H1 (cell line): ENCODE data around the gene LAG3. TPM values are rescaled to one million over a fixed set of nuclear protein-coding genes. Genes with fewer than 3 reads are reported as not detected.

Experiments
- CTCF ChIA-PET: fragments of 300-600 bp; sonication (Branson Sonifier 250); formaldehyde crosslinking; loops from one replicate; lab custom pipeline; 2021; ENCODE audit not compliant: partially characterized antibody; lab: Charles Lee
- POLR2A ChIA-PET: fragments of 300-600 bp; sonication (Branson Sonifier 250); formaldehyde crosslinking; loops from one replicate; lab custom pipeline; 2021; ENCODE audit warnings: inconsistent platforms; ENCODE audit not compliant: partially characterized antibody; lab: Charles Lee
- DNase-seq, 2 experiments: peaks; one replicate each; pipeline versions ENCODE4 v3.0.0 to v3.0.0-alpha.2; 2010 to 2022; ENCODE audit warnings: low spot score in 2 of 2, low read depth in 1 of 2, mixed read lengths in 1 of 2
- FAIRE-seq: peaks from 2 replicates; lab custom pipeline; 2011; peaks lifted over from hg19 to GRCh38; lab: Jason Lieb, UNC
- H2AFZ ChIP-seq: 2 replicates; pipeline ENCODE4 v1.8.1; 2012; ENCODE audit warnings: low read length, inconsistent platforms
- H2AK5ac ChIP-seq: 2 replicates; pipeline ENCODE4 v1.6.1; 2013; ENCODE audit warnings: low read depth, low read length
- H2BK120ac ChIP-seq: replicated peaks from 2 replicates; pipeline ENCODE3; 2013; ENCODE audit warnings: low read depth, low read length, inconsistent platforms
- H2BK12ac ChIP-seq: 2 replicates; pipeline ENCODE4 v1.6.1; 2013; ENCODE audit warnings: low read depth, low read length
- H2BK15ac ChIP-seq: 2 replicates; pipeline ENCODE4 v1.6.1; 2013; ENCODE audit warnings: low read length
- H2BK20ac ChIP-seq: 2 replicates; pipeline ENCODE4 v1.6.1; 2013; ENCODE audit warnings: low read length
- H2BK5ac ChIP-seq: 2 replicates; pipeline ENCODE4 v1.6.1; 2013; ENCODE audit warnings: low read depth, low read length
- H3K14ac ChIP-seq: 2 replicates; pipeline ENCODE4 v1.6.1; 2013; ENCODE audit warnings: inconsistent platforms; ENCODE audit not compliant: insufficient read length
- H3K18ac ChIP-seq: 2 replicates; pipeline ENCODE4 v1.6.1; 2013; ENCODE audit warnings: low read length; ENCODE audit errors: extremely low read depth
- H3K23ac ChIP-seq: 2 replicates; pipeline ENCODE4 v1.6.1; 2013; ENCODE audit warnings: inconsistent platforms; ENCODE audit not compliant: insufficient read length
- H3K23me2 ChIP-seq: 2 replicates; pipeline ENCODE4 v1.6.1; 2013; ENCODE audit warnings: low read depth, low read length
- H3K27ac ChIP-seq: 2 replicates; pipeline ENCODE4 v1.6.1; 2011; ENCODE audit warnings: low read depth, low read length, inconsistent platforms
- H3K27me3 ChIP-seq, 4 experiments: replicated peaks in 1 of 4; 1 replicate in 1 of 4; 2 replicates in 3 of 4; pipeline versions ENCODE4 v1.6.1 to v1.8.1; 2011 to 2013; ENCODE audit warnings: low read length in 3 of 4, mild to moderate bottlenecking in 3 of 4, inconsistent platforms in 2 of 4, mixed read lengths in 2 of 4, moderate library complexity in 1 of 4; ENCODE audit not compliant: control insufficient read depth in 3 of 4, insufficient read depth in 3 of 4; ENCODE audit errors: extremely low read depth in 1 of 4
- H3K36me3 ChIP-seq, 4 experiments: 2 replicates each; pipeline versions ENCODE4 v1.6.1 to v1.8.1; 2011 to 2013; ENCODE audit warnings: mild to moderate bottlenecking in 4 of 4, low read length in 3 of 4, moderate library complexity in 2 of 4, control low read depth in 1 of 4, inconsistent platforms in 1 of 4; ENCODE audit not compliant: insufficient read depth in 4 of 4, control insufficient read depth in 2 of 4
- H3K4ac ChIP-seq: replicated peaks from 2 replicates; pipeline ENCODE3; 2013; ENCODE audit warnings: low read length, low read depth, mixed read lengths, inconsistent platforms; ENCODE audit not compliant: insufficient read length
- H3K4me1 ChIP-seq, 4 experiments: replicated peaks in 1 of 4; 1 replicate in 1 of 4; 2 replicates in 3 of 4; pipeline versions ENCODE4 v1.6.1 to v1.8.1; 2011 to 2013; ENCODE audit warnings: low read length in 3 of 4, inconsistent platforms in 2 of 4, mixed read lengths in 1 of 4; ENCODE audit not compliant: insufficient read depth in 4 of 4, control insufficient read depth in 3 of 4
- H3K4me2 ChIP-seq, 2 experiments: 2 replicates each; pipeline versions ENCODE4 v1.6.1 to v1.8.1; 2011 to 2013; ENCODE audit warnings: low read depth in 2 of 2, low read length in 2 of 2, control low read depth in 1 of 2, inconsistent platforms in 1 of 2, mild to moderate bottlenecking in 1 of 2; ENCODE audit not compliant: insufficient read depth in 1 of 2
- H3K4me3 ChIP-seq, 4 experiments: fragments of 200-600, 300-600 bp in 1 of 4; sonication (generic), shearing (Covaris generic), sonication (Bioruptor Twin) in 1 of 4; 2 replicates each; pipeline versions ENCODE4 v1.5.1 to v1.8.1; 2011 to 2016; ENCODE audit warnings: low read length in 4 of 4, low read depth in 3 of 4, control low read depth in 2 of 4, inconsistent platforms in 2 of 4, mild to moderate bottlenecking in 2 of 4, mixed read lengths in 1 of 4, moderate library complexity in 1 of 4; ENCODE audit not compliant: insufficient read depth in 2 of 4; ENCODE audit errors: extremely low read depth in 1 of 4
- H3K56ac ChIP-seq: replicated peaks from 2 replicates; pipeline ENCODE3; 2013; ENCODE audit warnings: low read depth, mild to moderate bottlenecking, mixed read lengths, low read length, inconsistent platforms; ENCODE audit not compliant: insufficient read length
- H3K79me1 ChIP-seq: 2 replicates; pipeline ENCODE4 v1.6.1; 2013; ENCODE audit warnings: low read depth, low read length, control low read depth
- H3K79me2 ChIP-seq, 2 experiments: 2 replicates each; pipeline versions ENCODE4 v1.6.1 to v1.8.1; 2012 to 2013; ENCODE audit warnings: low read length in 2 of 2, mild to moderate bottlenecking in 2 of 2, inconsistent platforms in 1 of 2; ENCODE audit not compliant: insufficient read depth in 2 of 2, control insufficient read depth in 1 of 2
- H3K9ac ChIP-seq, 4 experiments: replicated peaks in 1 of 4; 1 replicate in 1 of 4; 2 replicates in 3 of 4; pipeline versions ENCODE4 v1.6.1 to v1.8.1; 2011 to 2013; ENCODE audit warnings: low read depth in 3 of 4, low read length in 3 of 4, control low read depth in 2 of 4, mild to moderate bottlenecking in 2 of 4, moderate library complexity in 2 of 4, inconsistent platforms in 1 of 4; ENCODE audit errors: extremely low read depth in 1 of 4
- H3K9me3 ChIP-seq, 2 experiments: 2 replicates each; pipeline versions ENCODE4 v1.6.1 to v1.8.1; 2012 to 2013; ENCODE audit warnings: mild to moderate bottlenecking in 2 of 2, moderate library complexity in 2 of 2, control low read depth in 1 of 2, inconsistent platforms in 1 of 2, low read depth in 1 of 2, low read length in 1 of 2, mixed read lengths in 1 of 2; ENCODE audit not compliant: insufficient read depth in 2 of 2
- H4K20me1 ChIP-seq, 2 experiments: replicated peaks in 1 of 2; 2 replicates each; pipeline versions ENCODE3 to v1.8.1; 2011 to 2013; ENCODE audit warnings: inconsistent platforms in 2 of 2, low read length in 2 of 2, mild to moderate bottlenecking in 1 of 2; ENCODE audit not compliant: insufficient read depth in 2 of 2, control insufficient read depth in 1 of 2
- H4K5ac ChIP-seq: 2 replicates; pipeline ENCODE4 v1.6.1; 2013; ENCODE audit warnings: low read length, low read depth, mixed read lengths, inconsistent platforms; ENCODE audit not compliant: insufficient read length
- H4K8ac ChIP-seq: 2 replicates; pipeline ENCODE4 v1.8.0; 2013; ENCODE audit warnings: mild to moderate bottlenecking, moderate library complexity, low read length, inconsistent platforms; ENCODE audit not compliant: insufficient read depth; ENCODE audit errors: extremely low read depth
- H4K91ac ChIP-seq: replicated peaks from 2 replicates; pipeline ENCODE3; 2013; ENCODE audit warnings: low read length, mixed read lengths, inconsistent platforms; ENCODE audit not compliant: insufficient read length
- CHD1 ChIP-seq: IDR thresholded peaks from 2 replicates; pipeline ENCODE4 v1.6.1; 2012; ENCODE audit warnings: low read depth, low read length, improper control_type of control experiment
- EGR1 ChIP-seq: IDR thresholded peaks from 2 replicates; pipeline ENCODE4 v1.6.1; 2011; ENCODE audit warnings: low read depth, low read length, borderline replicate concordance
- GABPA ChIP-seq: IDR thresholded peaks from 2 replicates; pipeline ENCODE4 v1.6.1; 2011; ENCODE audit warnings: mild to moderate bottlenecking, low read length, moderate library complexity, borderline replicate concordance; ENCODE audit not compliant: insufficient read depth
- KDM1A ChIP-seq: fragments of 200-600, 300-600 bp; sonication (generic); IDR thresholded peaks from 2 replicates; pipeline ENCODE4 v1.7.1; 2016; ENCODE audit warnings: mild to moderate bottlenecking, low read length, borderline replicate concordance
- KDM5A ChIP-seq: fragments of 200-600 bp; IDR thresholded peaks from 2 replicates; pipeline ENCODE4 v1.7.1; 2012; ENCODE audit warnings: mild to moderate bottlenecking, low read length, inconsistent platforms, mixed read lengths
- NANOG ChIP-seq: IDR thresholded peaks from 2 replicates; pipeline ENCODE4 v1.6.1; 2011; ENCODE audit warnings: low read length, low read depth, mild to moderate bottlenecking, inconsistent platforms; ENCODE audit not compliant: insufficient read depth, poor library complexity, severe bottlenecking
- PHF8 ChIP-seq: fragments of 200-600 bp; sonication (generic); conservative IDR thresholded peaks from 2 replicates; pipeline ENCODE4 v1.7.1; 2012; ENCODE audit warnings: low read depth, mild to moderate bottlenecking, inconsistent platforms, low read length, moderate library complexity
- SP2 ChIP-seq: IDR thresholded peaks from 2 replicates; pipeline ENCODE4 v1.6.1; 2012; ENCODE audit warnings: mild to moderate bottlenecking, low read length, inconsistent platforms
- TCF12 ChIP-seq: IDR thresholded peaks from 2 replicates; pipeline ENCODE4 v1.6.1; 2011; ENCODE audit warnings: low read depth, mild to moderate bottlenecking, low read length
- WGBS, 2 experiments: shearing (Covaris generic) in 1 of 2; methylation state at CpG; one replicate each; pipeline versions ENCODE4 v1.1.6 to v1.1.7; 2013 to 2015; ENCODE audit warnings: low lambda C conversion rate in 2 of 2, mixed read lengths in 2 of 2, inconsistent platforms in 1 of 2, low coverage in 1 of 2, missing lambda C conversion rate in 1 of 2; ENCODE audit not compliant: insufficient replicate concordance in 2 of 2, insufficient coverage in 1 of 2, insufficient read length in 1 of 2; ENCODE audit errors: extremely low coverage in 1 of 2, missing lambda C conversion rate in 1 of 2; 5-methylcytosine and 5-hydroxymethylcytosine counted together
- polyA plus RNA-seq, 7 experiments: library from polyadenylated mRNA; depleted of rRNA in 3 of 7; stranded (reverse) in 5 of 7; unstranded in 2 of 7; fragments of >200 nt in 5 of 7; fragments of 200-250 nt in 2 of 7; gene quantifications; 1 replicate in 5 of 7; 2 replicates in 1 of 7; 4 replicates in 1 of 7; pipeline versions ENCODE4 v1.2.1 to v1.2.3, GENCODE V29; 2011 to 2013; ENCODE audit warnings: missing spikeins in 2 of 7, mixed read lengths in 2 of 7
- total RNA-seq: library from RNA; stranded (reverse); fragmentation: NEBNext Ultra II Directional; extraction: Animal tissue kit (Norgen Biotek cat#: 25700); gene quantifications from 2 replicates; pipeline ENCODE4 v1.2.1, GENCODE V29; 2021
- TF ChIP-seq, protein P1 (sequence below), 3 experiments: IDR thresholded peaks; 1 replicate in 2 of 3; 2 replicates in 1 of 3; pipeline versions ENCODE4 v1.5.1 to v1.6.1; 2011; ENCODE audit warnings: low read length in 3 of 3, mild to moderate bottlenecking in 3 of 3, inconsistent platforms in 2 of 3, low read depth in 1 of 3, moderate library complexity in 1 of 3; ENCODE audit not compliant: insufficient read depth in 1 of 3; ENCODE audit errors: control extremely low read depth in 1 of 3

Gene LAG3
- total and polyA plus RNA-seq, 2 of the 8 experiments (the other 6 are each of a cell fraction or from before 2014, with no cell fraction given) = 1.1 to 3.1 TPM

DNA sequence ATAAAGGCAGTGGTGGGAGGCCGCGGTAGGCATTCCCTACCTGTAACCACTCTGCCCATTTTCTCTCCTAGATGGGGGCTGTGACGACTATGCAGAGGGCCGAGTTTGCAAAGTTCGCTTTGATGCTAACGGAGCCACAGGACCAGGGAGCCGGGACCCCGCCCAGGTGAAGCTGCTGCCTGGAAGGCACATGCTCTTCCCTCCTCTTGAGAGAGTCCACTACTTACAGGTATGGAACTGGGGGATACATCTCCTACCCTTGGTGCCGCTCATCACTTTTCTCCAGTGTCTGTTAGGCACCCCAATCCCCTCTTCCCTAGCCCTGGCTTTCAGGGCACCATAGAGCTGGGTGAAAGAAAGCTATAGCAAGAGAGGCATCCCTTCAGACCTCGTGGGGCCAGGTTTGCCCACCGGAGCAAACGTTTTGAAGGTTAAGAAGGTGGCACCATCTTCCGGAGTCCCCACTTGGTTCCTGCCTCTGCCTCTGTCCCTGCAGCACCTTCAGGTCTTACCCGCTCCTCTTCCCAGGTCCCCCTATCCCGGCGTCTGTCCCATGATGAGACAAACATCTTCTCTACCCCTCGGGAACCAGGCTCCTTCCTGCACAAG lies 53.9 kb downstream of the LAG3 start:
- Histone ChIP-seq H2AFZ (no peak overlapping the region), H4K5ac (no peak overlapping the region), H3K4me2 (no peak overlapping the region; a peak in 1 of 4 replicates), H3K4me1 (peaks cover 4 to 40% (median 26%) of the 10 kb centered on the region in 4 experiments), H3K79me1 (peaks cover 4% of the 10 kb centered on the region), H3K79me2 (peaks cover 0 to 9% of the 10 kb centered on the region in 2 experiments; a peak in 1 of 4 replicates), H2BK12ac (no peak overlapping the region), H3K9ac (no peak overlapping the region), H3K4me3 (no peak overlapping the region), H3K27me3 (peaks cover 0 to 12% (median 8%) of the 10 kb centered on the region in 4 experiments; a peak in 5 of 7 replicates), H2BK120ac (no peak overlapping the region), H3K23ac (no peak overlapping the region), H3K14ac (no peak overlapping the region), H2BK20ac (no peak overlapping the region), H3K18ac (no peak overlapping the region), H2AK5ac (no peak overlapping the region), H2BK5ac (no peak overlapping the region), H3K56ac (no peak overlapping the region), H2BK15ac (0 out of 2 replicates have a peak overlapping the region, but pooled peaks have one; percentile 3), H3K9me3 (no peaks in the 10 kb centered on the region), H4K8ac (no peak overlapping the region; the same call in 1 of the 2 replicates), H3K4ac (no peak overlapping the region), H4K91ac (no peak overlapping the region), H4K20me1 (peaks cover 0 to 7% of the 10 kb centered on the region in 2 experiments), H3K36me3 (peaks cover 0 to 8% (median 6%) of the 10 kb centered on the region in 4 experiments; a peak in 3 of 8 replicates), H3K27ac (no peak overlapping the region), H3K23me2 (peaks cover 24% of the 10 kb centered on the region)
- ChIA-PET CTCF (interaction anchor here (0.6 to 23.7 kb wide), 24 partner anchors 9 to 275 kb away, joined by 3 to 532 read pairs (median 10); partner anchors contain the start of genes CD4, CDCA3, COPS7A and GNB3), POLR2A (interaction anchor here (0.7 to 27.1 kb wide), 7 partner anchors 12 to 211 kb away, joined by 3 to 388 read pairs (median 45); partner anchors contain the start of genes CDCA3, GNB3, MLF2 and PTMS)
- WGBS, 2 experiments = 78% methylated on average over 17 of the region's 17 CpGs; no CpG with 5 or more reads in 1 of the 2 experiments
- FAIRE-seq (no peak), DNase-seq (no peak)
- no peak for TF ChIP-seq GABPA
- no peak for TF ChIP-seq NANOG
- no peak for TF ChIP-seq KDM1A
- no peak for TF ChIP-seq KDM5A
- TF ChIP-seq, protein P1, sequence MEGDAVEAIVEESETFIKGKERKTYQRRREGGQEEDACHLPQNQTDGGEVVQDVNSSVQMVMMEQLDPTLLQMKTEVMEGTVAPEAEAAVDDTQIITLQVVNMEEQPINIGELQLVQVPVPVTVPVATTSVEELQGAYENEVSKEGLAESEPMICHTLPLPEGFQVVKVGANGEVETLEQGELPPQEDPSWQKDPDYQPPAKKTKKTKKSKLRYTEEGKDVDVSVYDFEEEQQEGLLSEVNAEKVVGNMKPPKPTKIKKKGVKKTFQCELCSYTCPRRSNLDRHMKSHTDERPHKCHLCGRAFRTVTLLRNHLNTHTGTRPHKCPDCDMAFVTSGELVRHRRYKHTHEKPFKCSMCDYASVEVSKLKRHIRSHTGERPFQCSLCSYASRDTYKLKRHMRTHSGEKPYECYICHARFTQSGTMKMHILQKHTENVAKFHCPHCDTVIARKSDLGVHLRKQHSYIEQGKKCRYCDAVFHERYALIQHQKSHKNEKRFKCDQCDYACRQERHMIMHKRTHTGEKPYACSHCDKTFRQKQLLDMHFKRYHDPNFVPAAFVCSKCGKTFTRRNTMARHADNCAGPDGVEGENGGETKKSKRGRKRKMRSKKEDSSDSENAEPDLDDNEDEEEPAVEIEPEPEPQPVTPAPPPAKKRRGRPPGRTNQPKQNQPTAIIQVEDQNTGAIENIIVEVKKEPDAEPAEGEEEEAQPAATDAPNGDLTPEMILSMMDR (IDR thresholded peaks at IDR 0.05; ENCODE audit: control extremely low read depth in 1 of 3, insufficient read depth in 1 of 3, low read depth in 1 of 3, low read length in 3 of 3) = no peak
- TF ChIP-seq CHD1 = no peak
- no peak for TF ChIP-seq SP2
- TF ChIP-seq PHF8 = no peak
- no peak for TF ChIP-seq EGR1
- no peak for TF ChIP-seq TCF12
